ENCODE measurements around the gene NEK9. TPM values are rescaled to one million over a fixed set of nuclear protein-coding genes. Genes with fewer than 3 reads are reported as not detected.

The NEK9 gene
- total RNA-seq, 3 donors from 2014 or later: 52.1 to 79.2 (median 71.8) TPM

GRCh38 chr14:75170772-75171171 is 43.9 kb upstream of the NEK9 start:
- Histone ChIP-seq H3K36me3 (no peaks in the 10 kb centered on the region), H3K27me3 (no peaks in the 10 kb centered on the region), H3K4me3 (no peak overlapping the region), H3K27ac (no peak overlapping the region), H3K4me1 (peaks cover 0 to 4% of the 10 kb centered on the region in 2 donors), H3K9me3 (no peaks in the 10 kb centered on the region)
- intact Hi-C loops (cut with DNase I; ENCODE audit: low total_unique reads): loop anchor here (10.0 kb wide), 1 partner anchor 94 kb away; no protein-coding TSS in a partner anchor
- no peak for TF ChIP-seq POLR2AphosphoS5 (IDR thresholded peaks at IDR 0.05)
- no peak for TF ChIP-seq CTCF (IDR thresholded peaks at IDR 0.05)
- no peak for TF ChIP-seq POLR2A (IDR thresholded peaks at IDR 0.05)
- no peak for DNase-seq (ENCODE audit: low spot score in 2 of 2)

DNA sequence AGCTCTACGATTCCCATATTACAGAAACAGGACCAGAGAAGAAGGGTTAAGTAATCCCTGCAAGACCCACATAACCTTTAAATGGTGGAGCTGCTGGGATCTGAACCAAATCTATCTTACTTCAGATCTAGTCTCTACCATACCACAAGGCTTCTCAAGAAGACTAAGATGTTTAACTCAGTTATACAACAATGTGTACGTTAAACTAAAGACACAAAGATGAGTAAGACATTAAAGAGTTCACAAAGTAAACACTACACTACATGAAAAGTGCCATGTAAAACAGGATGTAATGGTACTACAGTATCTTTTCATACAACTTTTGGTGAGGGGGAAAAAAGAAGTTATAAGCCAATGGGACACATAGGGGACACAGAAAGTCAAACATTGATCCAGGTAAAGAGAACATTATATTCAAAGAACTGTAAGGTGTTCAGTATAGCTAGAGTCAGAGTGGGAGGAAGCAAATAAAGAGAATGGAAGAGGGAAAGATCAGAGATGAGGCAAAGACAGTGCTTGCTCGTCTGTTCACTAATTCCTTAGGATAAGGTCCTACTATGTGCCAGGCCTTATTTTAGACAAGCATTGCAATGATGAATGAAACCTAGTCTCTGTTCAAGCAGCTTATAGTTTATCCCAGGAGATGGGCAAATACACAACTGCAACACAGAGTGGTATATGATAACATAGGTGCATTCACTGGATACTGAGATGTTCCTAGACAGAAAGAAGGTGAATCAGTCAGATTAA is 41.9 kb upstream of the NEK9 start:
- H3K27ac ChIP-seq: no peak overlapping the region
- H3K9me3 ChIP-seq: no peaks in the 10 kb centered on the region
- TF ChIP-seq CTCF (IDR thresholded peaks at IDR 0.05) (no peak), POLR2AphosphoS5 (IDR thresholded peaks at IDR 0.05) (no peak), POLR2A (IDR thresholded peaks at IDR 0.05) (no peak)
- peaks cover 0 to 4% of the 10 kb centered on the region in 2 donors for H3K4me1 ChIP-seq
- intact Hi-C loops (cut with DNase I; ENCODE audit: low total_unique reads): no loop called here
- no peaks in the 10 kb centered on the region for H3K36me3 ChIP-seq
- no peak overlapping the region for H3K4me3 ChIP-seq
- H3K27me3 ChIP-seq: no peaks in the 10 kb centered on the region
- no peak for DNase-seq (ENCODE audit: low spot score in 2 of 2)

DNA sequence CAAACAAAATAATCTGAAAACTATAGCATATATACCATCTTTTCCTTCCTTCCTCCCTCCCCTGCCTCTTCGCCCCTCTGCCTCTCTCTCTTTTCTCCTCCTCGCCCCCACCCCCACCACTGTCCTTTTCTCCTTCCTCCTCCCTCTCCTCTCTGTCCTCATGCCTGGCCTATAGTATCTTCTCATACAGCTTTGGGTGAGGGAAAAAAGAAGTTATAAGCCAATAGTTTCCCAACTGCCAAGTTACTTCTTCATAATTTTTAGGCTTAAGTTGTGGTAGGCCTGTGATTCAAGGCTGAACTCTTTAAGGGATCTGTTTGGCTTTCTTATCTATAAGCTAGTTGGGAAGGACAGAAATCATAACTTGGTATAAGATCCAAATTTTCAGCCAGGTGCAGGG is 40.5 kb upstream of the NEK9 start:
- Histone ChIP-seq H3K9me3 (no peaks in the 10 kb centered on the region), H3K27ac (no peak overlapping the region), H3K27me3 (no peaks in the 10 kb centered on the region), H3K4me3 (no peak overlapping the region), H3K36me3 (no peaks in the 10 kb centered on the region), H3K4me1 (peaks cover 0 to 4% of the 10 kb centered on the region in 2 donors)
- no peak for DNase-seq (ENCODE audit: low spot score in 2 of 2)
- intact Hi-C loops (cut with DNase I; ENCODE audit: low total_unique reads): no loop called here
- no peak for TF ChIP-seq POLR2AphosphoS5 (IDR thresholded peaks at IDR 0.05)
- TF ChIP-seq POLR2A (IDR thresholded peaks at IDR 0.05): no peak
- no peak for TF ChIP-seq CTCF (IDR thresholded peaks at IDR 0.05)

GRCh38 chr14:75165586-75166391 is 38.9 kb upstream of the NEK9 start:
- Histone ChIP-seq H3K4me3 (no peak overlapping the region), H3K4me1 (peaks cover 0 to 4% of the 10 kb centered on the region in 2 donors), H3K9me3 (no peaks in the 10 kb centered on the region), H3K27me3 (no peaks in the 10 kb centered on the region), H3K27ac (peak overlapping the region; percentile 41 to 51), H3K36me3 (no peaks in the 10 kb centered on the region)
- no peak for DNase-seq (ENCODE audit: low spot score in 2 of 2)
- intact Hi-C loops (cut with DNase I; ENCODE audit: low total_unique reads): no loop called here
- TF ChIP-seq CTCF (IDR thresholded peaks at IDR 0.05): no peak
- no peak for TF ChIP-seq POLR2AphosphoS5 (IDR thresholded peaks at IDR 0.05)
- TF ChIP-seq POLR2A (IDR thresholded peaks at IDR 0.05): no peak

GRCh38 chr14:75164809-75165208 is 38.0 kb upstream of the NEK9 start:
- Histone ChIP-seq H3K4me1 (peaks cover 0 to 4% of the 10 kb centered on the region in 2 donors), H3K4me3 (no peak overlapping the region), H3K27me3 (no peaks in the 10 kb centered on the region), H3K36me3 (no peaks in the 10 kb centered on the region), H3K27ac (no peak overlapping the region), H3K9me3 (no peaks in the 10 kb centered on the region)
- intact Hi-C loops (cut with DNase I; ENCODE audit: low total_unique reads): no loop called here
- no peak for DNase-seq (ENCODE audit: low spot score in 2 of 2)
- TF ChIP-seq CTCF (IDR thresholded peaks at IDR 0.05): no peak
- no peak for TF ChIP-seq POLR2AphosphoS5 (IDR thresholded peaks at IDR 0.05)
- no peak for TF ChIP-seq POLR2A (IDR thresholded peaks at IDR 0.05)
